SK-N-MC (cell line): ENCODE data around the gene PLEKHJ1.

Experiments used
- EZH2 ChIP-seq: fragments of 200-600 bp; sonication (generic); IDR thresholded peaks from one replicate; pipeline ENCODE4 v1.6.1; 2017; ENCODE audit warnings: antibody characterized with exemption
- POLR2AphosphoS5 ChIP-seq: IDR thresholded peaks from 2 replicates; pipeline ENCODE4 v1.6.1; 2012; ENCODE audit warnings: mild to moderate bottlenecking, low read depth, low read length, borderline replicate concordance

DNA sequence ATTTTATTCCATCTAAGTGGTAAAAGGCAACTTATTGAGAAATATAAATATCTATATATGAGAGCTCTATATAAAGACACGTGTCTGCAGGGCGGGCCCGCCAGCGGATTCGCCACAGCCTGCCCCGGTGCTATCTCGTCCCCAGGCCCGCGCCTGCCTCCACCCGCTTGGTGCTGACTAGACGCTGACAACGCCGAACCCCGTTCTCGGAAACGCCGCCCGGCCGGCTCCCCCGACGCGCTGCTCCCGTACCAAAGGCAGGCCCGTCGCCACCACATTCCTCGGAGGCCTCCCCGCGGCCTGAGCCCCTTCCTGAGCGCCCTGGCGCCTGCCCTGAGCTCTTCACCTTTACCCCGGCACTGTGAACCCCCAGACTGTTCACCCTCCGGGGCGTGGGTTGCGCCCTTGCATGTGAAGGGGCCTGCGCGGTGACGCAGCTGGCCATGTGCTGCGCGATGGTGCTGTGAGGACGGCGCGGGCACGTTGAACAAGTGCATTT, 6.0 kb downstream of the PLEKHJ1 start:
- TF ChIP-seq EZH2 (no peak), POLR2AphosphoS5 (no peak; the same call in 1 of the 2 replicates)
